ENCODE measurements around the gene P2RY10. TPM values are rescaled to one million over a fixed set of nuclear protein-coding genes. Genes with fewer than 3 reads are reported as not detected.

Gene P2RY10
- total and polyA plus RNA-seq, 10 donors = 12.0 to 41.4 (median 30.4) TPM

DNA sequence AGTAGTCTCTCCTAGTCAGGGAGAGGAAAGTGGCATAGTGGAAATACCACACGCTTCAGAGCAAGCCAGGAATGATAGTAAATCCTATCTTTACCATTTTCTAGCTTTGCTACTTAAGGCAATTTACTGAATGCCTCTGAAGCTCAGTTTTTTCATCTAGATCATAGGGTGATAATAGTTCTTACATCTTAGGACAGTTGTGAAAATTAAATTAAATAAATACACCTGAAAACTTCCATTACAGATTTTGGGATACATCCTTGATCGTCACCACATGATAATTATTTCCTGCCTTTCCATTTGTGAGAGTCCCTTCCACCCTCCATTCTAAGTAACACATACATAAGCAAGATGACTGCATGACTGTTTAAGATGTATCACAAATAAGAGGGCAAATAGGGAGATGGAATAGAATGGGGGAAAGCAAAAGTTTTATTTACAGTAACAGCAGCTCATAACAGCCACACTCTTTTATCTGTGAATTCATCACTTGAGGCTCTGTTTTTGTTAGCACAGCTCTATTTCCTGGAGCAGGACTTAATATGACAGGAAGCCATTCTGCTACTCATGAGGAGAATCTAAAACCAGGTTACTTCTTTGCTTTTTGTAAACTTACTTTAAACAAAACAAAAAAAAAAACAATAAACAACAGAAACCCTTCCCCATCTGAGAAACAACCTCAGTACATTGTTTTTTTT lies 13.4 kb downstream of the P2RY10 start:
- intact Hi-C loops (cut with DNase I; ENCODE audit: low total_unique reads) = no loop called here
- Histone ChIP-seq H3K36me3 (peaks cover 0 to 36% (median 0%) of the 10 kb centered on the region in 6 donors), H3K4me1 (peaks cover 0 to 49% (median 4%) of the 10 kb centered on the region in 6 donors), H3K4me3 (no peak overlapping the region), H3K27me3 (replicated peaks in 1 of 7) (no peaks in the 10 kb centered on the region), H3K27ac (peak overlapping the region in 5 of 8 donors; percentile 7 to 60 (median 46)), H3K9me3 (no peaks in the 10 kb centered on the region)
- WGBS, 5 donors = 69 to 90% (median 76%) methylated on average over 2 of the region's 2 CpGs
- TF ChIP-seq, protein P1, sequence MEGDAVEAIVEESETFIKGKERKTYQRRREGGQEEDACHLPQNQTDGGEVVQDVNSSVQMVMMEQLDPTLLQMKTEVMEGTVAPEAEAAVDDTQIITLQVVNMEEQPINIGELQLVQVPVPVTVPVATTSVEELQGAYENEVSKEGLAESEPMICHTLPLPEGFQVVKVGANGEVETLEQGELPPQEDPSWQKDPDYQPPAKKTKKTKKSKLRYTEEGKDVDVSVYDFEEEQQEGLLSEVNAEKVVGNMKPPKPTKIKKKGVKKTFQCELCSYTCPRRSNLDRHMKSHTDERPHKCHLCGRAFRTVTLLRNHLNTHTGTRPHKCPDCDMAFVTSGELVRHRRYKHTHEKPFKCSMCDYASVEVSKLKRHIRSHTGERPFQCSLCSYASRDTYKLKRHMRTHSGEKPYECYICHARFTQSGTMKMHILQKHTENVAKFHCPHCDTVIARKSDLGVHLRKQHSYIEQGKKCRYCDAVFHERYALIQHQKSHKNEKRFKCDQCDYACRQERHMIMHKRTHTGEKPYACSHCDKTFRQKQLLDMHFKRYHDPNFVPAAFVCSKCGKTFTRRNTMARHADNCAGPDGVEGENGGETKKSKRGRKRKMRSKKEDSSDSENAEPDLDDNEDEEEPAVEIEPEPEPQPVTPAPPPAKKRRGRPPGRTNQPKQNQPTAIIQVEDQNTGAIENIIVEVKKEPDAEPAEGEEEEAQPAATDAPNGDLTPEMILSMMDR (IDR thresholded peaks at IDR 0.05 in 8 of 11, conservative IDR thresholded peaks at IDR 0.05 in 3 of 11) = no peak
- TF ChIP-seq POLR2AphosphoS5 (IDR thresholded peaks at IDR 0.05) (no peak), POLR2A (IDR thresholded peaks at IDR 0.05) (no peak)
- no peak for DNase-seq

DNA sequence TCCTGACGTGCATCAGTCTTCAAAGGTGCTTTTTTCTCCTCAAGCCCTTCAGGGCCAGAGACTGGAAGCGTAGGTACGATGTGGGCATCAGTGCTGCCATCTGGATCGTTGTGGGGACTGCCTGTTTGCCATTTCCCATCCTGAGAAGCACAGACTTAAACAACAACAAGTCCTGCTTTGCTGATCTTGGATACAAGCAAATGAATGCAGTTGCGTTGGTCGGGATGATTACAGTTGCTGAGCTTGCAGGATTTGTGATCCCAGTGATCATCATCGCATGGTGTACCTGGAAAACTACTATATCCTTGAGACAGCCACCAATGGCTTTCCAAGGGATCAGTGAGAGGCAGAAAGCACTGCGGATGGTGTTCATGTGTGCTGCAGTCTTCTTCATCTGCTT lies 15.7 kb downstream of the P2RY10 start:
- intact Hi-C loops (cut with DNase I; ENCODE audit: low total_unique reads) = no loop called here
- TF ChIP-seq, protein P1 (IDR thresholded peaks at IDR 0.05 in 8 of 11, conservative IDR thresholded peaks at IDR 0.05 in 3 of 11) = no peak
- TF ChIP-seq POLR2AphosphoS5 (IDR thresholded peaks at IDR 0.05) (no peak), POLR2A (IDR thresholded peaks at IDR 0.05) (no peak)
- Histone ChIP-seq H3K4me1 (peaks cover 0 to 31% (median 4%) of the 10 kb centered on the region in 6 donors), H3K4me3 (no peak overlapping the region), H3K27ac (no peak overlapping the region), H3K27me3 (replicated peaks in 1 of 7) (no peaks in the 10 kb centered on the region), H3K9me3 (no peaks in the 10 kb centered on the region), H3K36me3 (peaks cover 0 to 29% (median 0%) of the 10 kb centered on the region in 6 donors)
- no peak for DNase-seq
- 79 to 100% (median 96%) methylated on average over 3 to 8 of the region's 8 CpGs for WGBS, 5 donors

DNA sequence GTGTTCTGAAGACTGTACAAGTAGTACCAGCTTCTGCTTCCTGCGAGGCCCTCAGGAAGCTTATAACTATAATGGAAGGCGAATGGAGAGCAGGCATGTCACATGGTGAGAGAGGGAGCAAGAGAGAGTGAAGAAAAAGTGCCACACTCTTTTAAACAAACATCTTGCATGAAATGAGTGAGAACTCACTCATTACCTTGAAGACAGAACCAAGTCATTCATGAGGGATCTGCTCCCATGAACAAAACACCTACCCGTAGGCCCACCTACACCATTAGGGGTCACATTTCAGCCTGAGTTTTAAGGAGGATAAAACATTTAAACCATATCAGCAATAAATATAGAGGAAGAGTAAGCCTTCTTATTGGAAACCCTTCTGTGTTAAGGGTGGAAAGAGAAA lies 19.4 kb downstream of the P2RY10 start:
- Histone ChIP-seq H3K36me3 (peaks cover 0 to 29% (median 0%) of the 10 kb centered on the region in 6 donors), H3K4me3 (no peak overlapping the region), H3K27me3 (replicated peaks in 1 of 7) (no peaks in the 10 kb centered on the region), H3K9me3 (peaks cover 0 to 20% (median 12%) of the 10 kb centered on the region in 8 donors), H3K27ac (no peak overlapping the region), H3K4me1 (no peaks in the 10 kb centered on the region)
- 72 to 94% (median 88%) methylated on average over 3 of the region's 3 CpGs for WGBS, 5 donors
- no peak for DNase-seq
- intact Hi-C loops (cut with DNase I; ENCODE audit: low total_unique reads) = no loop called here
- TF ChIP-seq POLR2A (IDR thresholded peaks at IDR 0.05) (no peak), POLR2AphosphoS5 (IDR thresholded peaks at IDR 0.05) (peak in 1 of 3 donors; percentile 16)

DNA sequence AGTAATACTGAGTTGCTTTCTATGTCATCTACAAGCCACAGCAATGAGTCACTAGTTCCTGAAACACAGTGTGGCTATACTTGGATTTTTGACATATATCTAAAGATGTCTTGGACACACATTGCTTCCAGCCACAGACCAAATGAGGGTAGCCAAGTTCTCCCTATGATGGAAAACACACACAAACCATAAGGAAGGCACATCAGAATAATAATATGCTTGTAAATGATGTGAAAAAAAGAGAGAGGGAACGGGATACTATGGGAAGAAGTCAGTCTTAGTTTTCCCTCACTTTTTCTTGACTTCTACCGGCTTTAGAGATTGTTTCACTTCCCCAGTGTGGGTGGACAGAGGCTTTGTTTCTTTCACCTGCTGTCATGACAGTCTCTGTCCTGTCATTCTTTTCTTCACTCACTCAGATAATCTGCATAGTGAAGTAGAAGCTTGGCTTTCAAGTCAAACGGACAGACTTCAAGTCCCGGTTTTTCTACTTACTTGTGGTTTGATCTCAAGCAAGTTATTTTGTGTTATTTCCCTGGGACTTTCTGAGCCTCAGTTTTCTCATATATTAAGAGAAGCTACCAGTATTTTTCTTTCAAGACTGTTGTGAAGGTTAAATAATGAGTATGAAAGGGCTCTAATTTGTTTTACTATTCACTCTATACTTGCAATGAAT lies 34.7 kb downstream of the P2RY10 start:
- no peaks in the 10 kb centered on the region for H3K36me3 ChIP-seq
- intact Hi-C loops (cut with DNase I; ENCODE audit: low total_unique reads) = no loop called here
- TF ChIP-seq, protein P1 (IDR thresholded peaks at IDR 0.05 in 8 of 11, conservative IDR thresholded peaks at IDR 0.05 in 3 of 11) = no peak
- TF ChIP-seq POLR2AphosphoS5 (IDR thresholded peaks at IDR 0.05) (no peak), POLR2A (IDR thresholded peaks at IDR 0.05) (no peak)
- DNase-seq = no peak
- no peak overlapping the region for H3K27ac ChIP-seq
- no peak overlapping the region for H3K4me3 ChIP-seq
- no peaks in the 10 kb centered on the region for H3K4me1 ChIP-seq
- no peaks in the 10 kb centered on the region for H3K27me3 ChIP-seq (replicated peaks in 1 of 7)
- 34 to 65% (median 49%) methylated on average over 4 of the region's 4 CpGs for WGBS, 5 donors
- no peaks in the 10 kb centered on the region for H3K9me3 ChIP-seq

All from spleen (tissue), 11 donors.